Endothelial cell of umbilical vein (primary cell): ENCODE data around the gene SLC45A1.

Experiments used
- CTCF ChIP-seq, 2 donors: IDR thresholded peaks; 1 replicate in 1 of 2; 2 replicates in 1 of 2; pipeline ENCODE4 v1.5.1; 2011; ENCODE audit warnings: low read length in 2 of 2, mild to moderate bottlenecking in 2 of 2, moderate library complexity in 2 of 2, control low read depth in 1 of 2, inconsistent platforms in 1 of 2, low read depth in 1 of 2; ENCODE audit not compliant: insufficient read depth in 1 of 2; ENCODE audit errors: extremely low read depth in 1 of 2
- EZH2 ChIP-seq: IDR thresholded peaks from 2 replicates; pipeline ENCODE4 v1.6.1; 2012; ENCODE audit warnings: borderline replicate concordance, low read depth, mild to moderate bottlenecking, moderate library complexity, low read length, inconsistent platforms; ENCODE audit not compliant: severe bottlenecking
- FOS ChIP-seq: IDR thresholded peaks from 2 replicates; pipeline ENCODE4 v1.6.1; 2011; ENCODE audit warnings: mild to moderate bottlenecking, low read length, moderate library complexity, borderline replicate concordance; ENCODE audit not compliant: insufficient read depth
- JUN ChIP-seq: IDR thresholded peaks from 2 replicates; pipeline ENCODE4 v1.6.1; 2011; ENCODE audit warnings: borderline replicate concordance, low read depth; ENCODE audit not compliant: insufficient read length, insufficient read depth
- MAX ChIP-seq: IDR thresholded peaks from 2 replicates; pipeline ENCODE4 v1.6.1; 2011; ENCODE audit not compliant: insufficient read depth, insufficient read length
- MYC ChIP-seq: IDR thresholded peaks from one replicate; pipeline ENCODE4 v1.6.1; 2011; ENCODE audit warnings: mild to moderate bottlenecking, low read depth, low read length
- POLR2A ChIP-seq: IDR thresholded peaks from 2 replicates; pipeline ENCODE4 v1.6.1; 2012; ENCODE audit warnings: low read depth, mild to moderate bottlenecking, control low read depth, low read length
- POLR2AphosphoS5 ChIP-seq: IDR thresholded peaks from 2 replicates; pipeline ENCODE4 v1.6.1; 2012; ENCODE audit warnings: low read depth, mild to moderate bottlenecking, control low read depth, low read length, moderate library complexity; ENCODE audit not compliant: insufficient read depth

GRCh38 chr1:8342325-8342724 lies 24.4 kb downstream of the SLC45A1 start:
- TF ChIP-seq CTCF (IDR thresholded peaks at IDR 0.05; ENCODE audit: extremely low read depth in 1 of 2, insufficient read depth in 1 of 2, low read depth in 1 of 2, low read length in 2 of 2) (no peak), POLR2AphosphoS5 (no peak), MAX (no peak), POLR2A (no peak), EZH2 (no peak), FOS (no peak), MYC (no peak), JUN (no peak)
